Astrocyte of the cerebellum (primary cell): ENCODE results near the gene MRTFB.
A peak's percentile ranks its signal among the peaks of the same experiment; 100 is the strongest.

Experiments
- DNase-seq: peaks from one replicate; pipeline ENCODE4 v3.0.0-alpha.2; 2011; ENCODE audit warnings: low read depth
- H3K4me3 ChIP-seq: 2 replicates; pipeline ENCODE4 v1.5.1; 2011; ENCODE audit warnings: mild to moderate bottlenecking, low read depth, low read length, moderate library complexity
- CTCF ChIP-seq: IDR thresholded peaks from 2 replicates; pipeline ENCODE4 v1.5.1; 2012; ENCODE audit warnings: low read length, low read depth, moderate library complexity, mild to moderate bottlenecking; ENCODE audit errors: missing control alignments
- in situ Hi-C: cut with HindIII; loops from 2 replicates; pipeline ENCODE4 v1.10.0; 2017; ENCODE audit warnings: low sequenced_read_pairs

The MRTFB gene

GRCh38 chr16:14198572-14198971 lies 127.5 kb downstream of the MRTFB start:
- H3K4me3 ChIP-seq: no peak overlapping the region
- TF ChIP-seq CTCF: no peak
- DNase-seq: no peak
- in situ Hi-C loops: no loop called here

DNA sequence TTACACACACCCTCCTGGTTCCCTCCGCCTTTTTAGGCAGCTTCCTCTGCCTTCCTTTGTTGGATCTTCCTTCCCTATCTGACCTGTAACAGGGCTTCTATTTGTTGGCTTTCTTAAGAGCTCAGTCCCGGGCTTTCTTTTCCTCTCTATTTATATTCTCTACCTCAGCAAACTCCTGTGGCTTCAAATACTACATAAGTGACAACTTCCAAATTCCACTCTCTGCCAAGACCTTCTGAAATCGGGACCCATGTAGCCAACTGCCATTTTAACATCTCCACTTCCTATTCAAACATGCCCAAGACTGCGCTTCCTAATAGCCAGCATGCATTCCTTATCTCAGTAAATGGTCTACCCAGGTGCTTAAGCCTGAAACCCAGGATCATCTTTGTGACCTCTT lies 128.1 kb downstream of the MRTFB start:
- DNase-seq: peak; percentile 5
- TF ChIP-seq CTCF: no peak
- in situ Hi-C loops: no loop called here
- no peak overlapping the region for H3K4me3 ChIP-seq

DNA sequence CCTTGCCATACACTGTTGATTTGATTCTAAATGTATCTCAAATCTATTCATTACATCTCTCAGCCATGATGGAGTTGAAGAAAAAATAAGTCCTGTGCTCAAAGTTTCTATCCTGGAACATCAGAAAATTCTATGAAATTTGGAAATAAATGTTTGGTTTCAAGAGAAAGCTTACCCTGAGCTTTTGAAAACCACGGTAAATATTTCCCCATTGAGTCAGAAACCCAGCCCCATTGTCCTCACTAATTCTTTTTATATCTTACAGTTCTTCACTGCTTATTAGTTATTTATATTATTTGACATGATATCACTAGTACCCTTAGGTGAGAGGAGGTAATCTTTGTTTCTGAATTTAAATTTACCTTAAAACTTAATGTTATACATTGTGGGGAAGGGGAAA lies 128.5 kb downstream of the MRTFB start:
- peak; percentile 51 for DNase-seq
- in situ Hi-C loops: no loop called here
- no peak overlapping the region for H3K4me3 ChIP-seq
- TF ChIP-seq CTCF: no peak

DNA sequence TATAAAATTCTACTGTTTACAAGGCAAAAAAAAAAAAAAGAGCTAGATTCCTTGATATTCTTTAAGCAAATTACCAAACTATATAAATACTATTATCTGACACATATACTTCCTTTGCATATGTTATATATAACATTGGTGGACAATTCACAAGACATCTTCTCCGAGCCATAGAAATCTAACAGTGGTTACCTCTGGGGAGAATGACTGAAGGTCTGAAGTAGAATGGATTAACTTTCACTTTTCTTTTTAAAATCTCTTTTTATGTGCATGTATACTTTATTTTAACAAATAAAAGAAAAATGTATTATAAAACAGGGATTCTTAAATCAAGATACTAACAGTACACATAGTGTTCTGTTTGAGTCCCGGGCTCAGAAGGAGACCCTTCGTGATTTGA lies 131.0 kb downstream of the MRTFB start:
- DNase-seq: no peak
- in situ Hi-C loops: no loop called here
- TF ChIP-seq CTCF: no peak
- no peak overlapping the region for H3K4me3 ChIP-seq

DNA sequence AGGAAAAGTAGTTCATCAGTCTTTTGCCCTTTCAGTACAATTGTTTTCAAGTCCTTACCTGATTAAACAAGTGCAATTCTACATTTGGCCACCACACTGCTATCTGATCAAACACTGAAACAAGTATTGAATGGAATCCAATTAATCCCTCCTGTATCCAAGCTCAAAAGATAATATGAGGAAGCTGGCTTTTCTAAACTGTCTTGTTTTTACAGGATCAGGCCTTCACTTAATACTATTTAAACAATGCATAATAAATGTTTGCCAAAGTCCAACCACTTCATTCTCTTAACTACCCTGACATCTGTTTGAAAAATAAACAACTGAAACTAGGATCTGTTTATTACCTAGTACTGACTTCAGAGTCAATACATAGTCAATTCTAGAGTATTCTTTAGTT lies 131.6 kb downstream of the MRTFB start:
- H3K4me3 ChIP-seq: no peak overlapping the region
- DNase-seq: peak; percentile 23
- TF ChIP-seq CTCF: no peak
- in situ Hi-C loops: no loop called here

- no peak for DNase-seq
- in situ Hi-C loops: no loop called here
- no peak overlapping the region for H3K4me3 ChIP-seq
- no peak for TF ChIP-seq CTCF
Observed at GRCh38 chr16:14203166-14203565, 132.0 kb downstream of the MRTFB start.

- no peak for DNase-seq
- in situ Hi-C loops: no loop called here
- H3K4me3 ChIP-seq: no peak overlapping the region
- no peak for TF ChIP-seq CTCF
Observed at GRCh38 chr16:14205666-14206065, 134.5 kb downstream of the MRTFB start.
